B cell (primary cell): ENCODE results near the gene GPR21. TPM values are rescaled to one million over a fixed set of nuclear protein-coding genes. Genes with fewer than 3 reads are reported as not detected.
A peak's percentile ranks its signal among the peaks of the same experiment; 100 is the strongest.

ENCODE experiments used
- ATAC-seq: fragments of 200-7000 bp; cut with Tn5 transposase; one replicate; pipeline ENCODE4 v1.10.0; 2021; ENCODE audit warnings: low read depth, mild to moderate bottlenecking, moderate number of reproducible peaks, moderate library complexity
- CTCF ChIA-PET: fragments of 350-600 bp; sonication (Branson Sonifier 250); formaldehyde crosslinking; loops from one replicate; lab custom pipeline; 2021; ENCODE audit warnings: antibody characterized with exemption, inconsistent platforms; lab: Charles Lee
- POLR2A ChIA-PET: fragments of 350-600 bp; sonication (Branson Sonifier 250); formaldehyde crosslinking; loops from one replicate; lab custom pipeline; 2021; ENCODE audit warnings: antibody characterized with exemption; lab: Charles Lee
- DNase-seq: peaks from one replicate; pipeline ENCODE4 v3.0.0; 2013
- H2AFZ ChIP-seq: 2 replicates; pipeline ENCODE4 v1.6.1; 2012; ENCODE audit warnings: mild to moderate bottlenecking, low read depth, low read length; ENCODE audit not compliant: insufficient read depth, poor library complexity, severe bottlenecking
- H3K27ac ChIP-seq, 2 donors: 1 replicate in 1 of 2; 2 replicates in 1 of 2; pipeline ENCODE4 v1.5.1; 2012 to 2013; ENCODE audit warnings: low read length in 2 of 2, mild to moderate bottlenecking in 2 of 2, moderate library complexity in 1 of 2
- H3K27me3 ChIP-seq, 4 experiments: fragments of 200-600 bp in 1 of 4; sonication (generic) in 1 of 4; replicated peaks in 1 of 4; 1 replicate in 2 of 4; 2 replicates in 2 of 4; pipeline versions ENCODE4 v1.6.1 to v1.7.0; 2013 to 2016; ENCODE audit warnings: low read length in 3 of 4, mild to moderate bottlenecking in 2 of 4, mixed read lengths in 1 of 4, moderate library complexity in 1 of 4; ENCODE audit not compliant: insufficient read depth in 4 of 4, control insufficient read depth in 3 of 4; ENCODE audit errors: control extremely low read depth in 1 of 4
- H3K36me3 ChIP-seq, 2 experiments: replicated peaks in 1 of 2; 1 replicate in 1 of 2; 2 replicates in 1 of 2; pipeline versions ENCODE4 v1.6.1 to v1.7.1; 2013; ENCODE audit warnings: low read length in 1 of 2; ENCODE audit not compliant: insufficient read depth in 2 of 2, control insufficient read depth in 1 of 2; ENCODE audit errors: control extremely low read depth in 1 of 2, extremely low read depth in 1 of 2
- H3K4me1 ChIP-seq, 2 donors: fragments of 200-600 bp in 1 of 2; sonication (generic) in 1 of 2; 1 replicate in 1 of 2; 2 replicates in 1 of 2; pipeline versions ENCODE4 v1.5.1 to v1.6.1; 2013 to 2017; ENCODE audit warnings: low read length in 2 of 2; ENCODE audit not compliant: control insufficient read depth in 2 of 2, insufficient read depth in 2 of 2
- H3K4me2 ChIP-seq: replicated peaks from 2 replicates; pipeline ENCODE3; 2012; ENCODE audit warnings: mild to moderate bottlenecking, low read depth, low read length; ENCODE audit not compliant: poor library complexity, severe bottlenecking
- H3K4me3 ChIP-seq, 5 experiments: fragments of 200-600 bp in 1 of 5; sonication (generic) in 1 of 5; 1 replicate in 3 of 5; 2 replicates in 2 of 5; pipeline versions ENCODE4 v1.5.1 to v1.7.0; 2011 to 2016; ENCODE audit warnings: low read length in 4 of 5, mild to moderate bottlenecking in 4 of 5, low read depth in 2 of 5, control low read depth in 1 of 5, moderate library complexity in 1 of 5; ENCODE audit not compliant: insufficient read depth in 1 of 5; ENCODE audit errors: control extremely low read depth in 1 of 5, extremely low read depth in 1 of 5
- H3K79me2 ChIP-seq: fragments of 200-600 bp; sonication (generic); one replicate; pipeline ENCODE4 v1.6.0; 2016; ENCODE audit warnings: low read length; ENCODE audit not compliant: control insufficient read depth, insufficient read depth
- H3K9ac ChIP-seq: fragments of 200-600 bp; sonication (generic); 2 replicates; pipeline ENCODE4 v1.6.1; 2017; ENCODE audit warnings: mild to moderate bottlenecking, low read length, moderate library complexity
- H3K9me3 ChIP-seq, 3 donors: one replicate each; pipeline versions ENCODE4 v1.6.1 to v1.7.1; 2013; ENCODE audit warnings: low read length in 2 of 3; ENCODE audit not compliant: control insufficient read depth in 2 of 3, insufficient read depth in 1 of 3; ENCODE audit errors: control extremely low read depth in 1 of 3
- H4K20me1 ChIP-seq: 2 replicates; pipeline ENCODE4 v1.6.0; 2012; ENCODE audit warnings: mild to moderate bottlenecking, low read length; ENCODE audit not compliant: insufficient read depth, control insufficient read depth, poor library complexity, severe bottlenecking
- H3K27ac Mint-ChIP-seq: one replicate; pipeline ENCODE4 v1.8.0; 2021; ENCODE audit warnings: mixed read lengths
- H3K27me3 Mint-ChIP-seq: one replicate; pipeline ENCODE4 v1.8.0; 2021; ENCODE audit warnings: mixed read lengths
- H3K4me1 Mint-ChIP-seq: one replicate; pipeline ENCODE4 v1.8.0; 2021; ENCODE audit warnings: mixed read lengths
- H3K4me3 Mint-ChIP-seq: one replicate; pipeline ENCODE4 v1.8.0; 2021; ENCODE audit warnings: mixed read lengths
- H3K9me3 Mint-ChIP-seq: one replicate; pipeline ENCODE4 v1.8.0; 2022; ENCODE audit warnings: mixed read lengths; ENCODE audit not compliant: insufficient read depth
- EZH2 ChIP-seq: IDR thresholded peaks from 2 replicates; pipeline ENCODE4 v1.6.1; 2012; ENCODE audit warnings: borderline replicate concordance, low read depth, mild to moderate bottlenecking, moderate library complexity, low read length; ENCODE audit not compliant: insufficient read depth, poor library complexity, severe bottlenecking
- WGBS: methylation state at CpG from one replicate; pipeline ENCODE4 v1.1.5; 2013; ENCODE audit warnings: missing lambda C conversion rate; ENCODE audit not compliant: insufficient coverage; 5-methylcytosine and 5-hydroxymethylcytosine counted together
- intact Hi-C: fragments of 100-400 bp; cut with micrococcal nuclease; formaldehyde crosslinking; loops from one replicate; pipeline ENCODE4 v1.10.0; 2022
- polyA plus RNA-seq: library from polyadenylated mRNA; depleted of rRNA; stranded (reverse); fragments of >200 nt; gene quantifications from 2 replicates; pipeline ENCODE4 v1.2.3, GENCODE V29; 2012
- total RNA-seq, 2 donors: library from RNA; stranded (reverse); fragments of 120-200 nt in 1 of 2; gene quantifications; 1 replicate in 1 of 2; 2 replicates in 1 of 2; pipeline versions ENCODE4 v1.2.3 to v1.2.4, GENCODE V29; 2013 to 2022
- TF ChIP-seq, protein P1 (sequence below): fragments of 200-600 bp; IDR thresholded peaks from one replicate; pipeline ENCODE4 v1.8.0; 2022; ENCODE audit warnings: antibody characterized with exemption, mild to moderate bottlenecking

GPR21 gene
- total and polyA plus RNA-seq, 2 donors (not counting 1 experiment from before 2014, with no cell fraction given) = 0.13 to 2.5 TPM

DNA sequence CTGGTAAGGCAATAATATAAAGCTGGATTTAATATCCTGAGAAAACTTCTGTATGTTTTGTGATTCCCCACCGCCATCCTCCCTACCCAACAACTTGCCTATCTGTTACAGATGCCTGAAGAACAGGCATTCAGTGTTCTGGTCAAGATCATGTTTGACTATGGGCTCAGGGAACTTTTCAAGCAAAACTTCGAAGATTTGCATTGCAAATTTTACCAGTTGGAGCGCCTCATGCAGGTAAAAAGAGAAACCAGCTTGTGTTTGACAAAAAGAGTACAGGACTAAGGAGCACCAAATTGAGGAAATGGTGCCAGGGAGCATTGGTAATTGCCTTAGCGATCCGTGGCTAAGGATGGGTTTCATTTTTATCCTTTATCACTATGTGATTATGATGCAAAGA, 40.0 kb downstream of the GPR21 start:
- Mint-ChIP-seq H3K4me3 (no peak overlapping the region), H3K27me3 (no peaks in the 10 kb centered on the region), H3K4me1 (peaks cover 22% of the 10 kb centered on the region), H3K9me3 (no peaks in the 10 kb centered on the region), H3K27ac (peak overlapping the region; percentile 26)
- no peak overlapping the region for H3K9ac ChIP-seq
- ATAC-seq (no peak), DNase-seq (no peak)
- no peaks in the 10 kb centered on the region for H4K20me1 ChIP-seq
- no peaks in the 10 kb centered on the region for H3K79me2 ChIP-seq
- no peaks in the 10 kb centered on the region for H3K9me3 ChIP-seq
- WGBS = 78% methylated on average over 3 of the region's 5 CpGs
- ChIA-PET POLR2A (interaction anchor here (0.5 kb wide), 1 partner anchor 49 kb away, joined by 6 read pairs; no protein-coding TSS in a partner anchor), CTCF (interaction anchor here (0.9 to 1.7 kb wide), 4 partner anchors 8 to 312 kb away, joined by 3 to 7 read pairs (median 4); no protein-coding TSS in a partner anchor)
- H2AFZ ChIP-seq = no peak overlapping the region
- no peak overlapping the region for H3K4me2 ChIP-seq
- no peak overlapping the region for H3K27ac ChIP-seq
- no peaks in the 10 kb centered on the region for H3K27me3 ChIP-seq
- H3K36me3 ChIP-seq = peaks cover 14 to 23% of the 10 kb centered on the region in 2 experiments
- H3K4me1 ChIP-seq = peaks cover 7 to 8% of the 10 kb centered on the region in 2 donors
- TF ChIP-seq, protein P1, sequence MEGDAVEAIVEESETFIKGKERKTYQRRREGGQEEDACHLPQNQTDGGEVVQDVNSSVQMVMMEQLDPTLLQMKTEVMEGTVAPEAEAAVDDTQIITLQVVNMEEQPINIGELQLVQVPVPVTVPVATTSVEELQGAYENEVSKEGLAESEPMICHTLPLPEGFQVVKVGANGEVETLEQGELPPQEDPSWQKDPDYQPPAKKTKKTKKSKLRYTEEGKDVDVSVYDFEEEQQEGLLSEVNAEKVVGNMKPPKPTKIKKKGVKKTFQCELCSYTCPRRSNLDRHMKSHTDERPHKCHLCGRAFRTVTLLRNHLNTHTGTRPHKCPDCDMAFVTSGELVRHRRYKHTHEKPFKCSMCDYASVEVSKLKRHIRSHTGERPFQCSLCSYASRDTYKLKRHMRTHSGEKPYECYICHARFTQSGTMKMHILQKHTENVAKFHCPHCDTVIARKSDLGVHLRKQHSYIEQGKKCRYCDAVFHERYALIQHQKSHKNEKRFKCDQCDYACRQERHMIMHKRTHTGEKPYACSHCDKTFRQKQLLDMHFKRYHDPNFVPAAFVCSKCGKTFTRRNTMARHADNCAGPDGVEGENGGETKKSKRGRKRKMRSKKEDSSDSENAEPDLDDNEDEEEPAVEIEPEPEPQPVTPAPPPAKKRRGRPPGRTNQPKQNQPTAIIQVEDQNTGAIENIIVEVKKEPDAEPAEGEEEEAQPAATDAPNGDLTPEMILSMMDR = no peak
- TF ChIP-seq EZH2 = no peak
- intact Hi-C loops = no loop called here
- no peak overlapping the region for H3K4me3 ChIP-seq

DNA sequence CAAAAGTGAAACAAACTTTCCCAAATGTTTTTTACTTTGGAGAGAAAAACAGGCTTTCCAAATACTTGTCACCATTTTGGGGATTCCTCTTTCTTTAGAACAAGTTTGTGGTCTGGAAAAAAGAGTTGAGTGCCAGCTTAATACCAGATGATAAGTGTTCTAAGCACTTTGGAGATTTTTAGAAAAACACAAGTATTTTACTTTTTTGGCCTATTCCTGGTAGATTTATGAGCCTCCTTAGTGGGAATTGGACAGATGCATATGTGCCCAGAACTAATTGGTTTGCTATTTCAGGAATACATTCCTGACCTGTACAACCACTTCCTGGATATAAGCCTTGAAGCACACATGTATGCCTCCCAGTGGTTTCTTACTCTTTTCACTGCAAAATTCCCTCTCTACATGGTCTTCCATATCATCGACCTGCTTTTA, 40.5 kb downstream of the GPR21 start:
- CTCF ChIA-PET = interaction anchor here (1.3 to 2.2 kb wide), 4 partner anchors 28 to 312 kb away, joined by 3 to 7 read pairs (median 4); no protein-coding TSS in a partner anchor
- no peak overlapping the region for H3K27ac ChIP-seq
- no peak overlapping the region for H2AFZ ChIP-seq
- no peaks in the 10 kb centered on the region for H4K20me1 ChIP-seq
- H3K4me2 ChIP-seq = no peak overlapping the region
- peaks cover 17 to 25% of the 10 kb centered on the region in 2 experiments for H3K36me3 ChIP-seq
- DNase-seq (no peak), ATAC-seq (no peak)
- no peak for TF ChIP-seq EZH2
- TF ChIP-seq, protein P1 = no peak
- no peaks in the 10 kb centered on the region for H3K9me3 Mint-ChIP-seq
- H3K4me1 ChIP-seq = peaks cover 7 to 8% of the 10 kb centered on the region in 2 donors
- intact Hi-C loops = no loop called here
- peaks cover 22% of the 10 kb centered on the region for H3K4me1 Mint-ChIP-seq
- POLR2A ChIA-PET = no interaction called here
- no peak overlapping the region for H3K4me3 ChIP-seq
- H3K9me3 ChIP-seq = no peaks in the 10 kb centered on the region
- no peaks in the 10 kb centered on the region for H3K27me3 ChIP-seq
- H3K4me3 Mint-ChIP-seq = no peak overlapping the region
- no peaks in the 10 kb centered on the region for H3K27me3 Mint-ChIP-seq
- no peak overlapping the region for H3K27ac Mint-ChIP-seq
- H3K9ac ChIP-seq = no peak overlapping the region
- WGBS = no CpG with 5 or more reads among the region's 1 CpG
- H3K79me2 ChIP-seq = no peaks in the 10 kb centered on the region
